Suprapubic skin (tissue), 4 donors: ENCODE measurements around the gene CBX3. TPM values are rescaled to one million over a fixed set of nuclear protein-coding genes. Genes with fewer than 3 reads are reported as not detected.
"Not testable (repeated sequence)": the region's sequence is repeated elsewhere in the genome, so short reads cannot be mapped to it uniquely, and the experiment has no call there.

Source experiments
- DNase-seq, 2 donors: peaks; one replicate each; pipeline ENCODE4 v3.0.0-alpha.2; 2019; ENCODE audit warnings: low spot score in 2 of 2
- H3K27ac ChIP-seq: fragments of 200-600 bp; sonication (generic); one replicate; pipeline ENCODE4 v1.5.1; 2019
- H3K27me3 ChIP-seq: fragments of 200-600 bp; sonication (generic); one replicate; pipeline ENCODE4 v1.5.1; 2019
- H3K36me3 ChIP-seq: fragments of 200-600 bp; sonication (generic); one replicate; pipeline ENCODE4 v1.5.1; 2019
- H3K4me1 ChIP-seq: fragments of 200-600 bp; sonication (generic); one replicate; pipeline ENCODE4 v1.5.1; 2019
- H3K4me3 ChIP-seq: fragments of 200-600 bp; sonication (generic); one replicate; pipeline ENCODE4 v1.5.1; 2019; ENCODE audit warnings: mild to moderate bottlenecking
- H3K9me3 ChIP-seq: fragments of 200-600 bp; sonication (generic); one replicate; pipeline ENCODE4 v1.5.1; 2019
- CTCF ChIP-seq, 2 donors: fragments of 200-600 bp in 1 of 2; fragments of 450-650 bp in 1 of 2; sonication (generic) in 1 of 2; IDR thresholded peaks; one replicate each; pipeline ENCODE4 v1.5.1; 2016 to 2019; ENCODE audit warnings: antibody characterized with exemption in 2 of 2, mild to moderate bottlenecking in 1 of 2, moderate library complexity in 1 of 2
- EP300 ChIP-seq: sonication (generic); formaldehyde crosslinking; IDR thresholded peaks from one replicate; pipeline ENCODE4 v1.6.1; 2017; ENCODE audit warnings: antibody characterized with exemption
- POLR2A ChIP-seq, 2 donors: fragments of 450-650 bp; IDR thresholded peaks; one replicate each; pipeline ENCODE4 v1.6.1; 2017; ENCODE audit warnings: antibody characterized with exemption in 2 of 2, mild to moderate bottlenecking in 2 of 2, moderate library complexity in 2 of 2
- POLR2AphosphoS5 ChIP-seq, 3 donors: sonication (generic); formaldehyde crosslinking; IDR thresholded peaks; one replicate each; pipeline ENCODE4 v1.6.1; 2017; ENCODE audit warnings: antibody characterized with exemption in 3 of 3
- WGBS: methylation state at CpG from one replicate; pipeline ENCODE4 v1.1.5; 2018; 5-methylcytosine and 5-hydroxymethylcytosine counted together
- total RNA-seq, 4 donors: library from RNA; depleted of rRNA; stranded (reverse); fragments of >200 nt; gene quantifications; one replicate each; pipeline ENCODE4 v1.1.0, GENCODE V29; 2016

The CBX3 gene
- total RNA-seq, 4 donors from 2014 or later: 42.3 to 81.7 (median 44.7) TPM

DNA sequence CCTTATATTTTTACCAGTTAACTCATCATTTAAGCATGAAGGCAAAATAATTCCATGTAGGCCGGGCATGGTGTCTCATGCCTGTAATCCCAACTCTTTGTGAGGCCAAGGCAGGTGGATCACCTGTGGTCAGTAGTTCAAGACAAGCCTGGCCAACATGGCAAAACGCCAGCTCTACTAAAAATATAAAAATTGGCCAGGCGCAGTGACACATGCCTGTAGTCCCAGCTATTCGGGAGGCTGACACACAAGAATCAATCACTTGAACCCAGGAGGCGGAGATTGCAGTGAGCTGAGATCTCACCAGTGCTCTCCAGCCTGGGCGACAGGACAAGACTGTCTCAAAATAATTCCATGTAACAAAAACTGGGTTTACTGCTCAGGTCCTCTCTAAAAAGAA is 19.3 kb upstream of the CBX3 start:
- Histone ChIP-seq H3K36me3 (peaks cover 7% of the 10 kb centered on the region), H3K27ac (no peak overlapping the region), H3K9me3 (no peaks in the 10 kb centered on the region), H3K27me3 (no peaks in the 10 kb centered on the region), H3K4me1 (no peaks in the 10 kb centered on the region), H3K4me3 (no peak overlapping the region)
- 72% methylated on average over 6 of the region's 6 CpGs for WGBS
- no peak for DNase-seq
- no peak for TF ChIP-seq CTCF (IDR thresholded peaks at IDR 0.05)
- TF ChIP-seq EP300: no peak
- TF ChIP-seq POLR2A (IDR thresholded peaks at IDR 0.05): no peak
- no peak for TF ChIP-seq POLR2AphosphoS5 (IDR thresholded peaks at IDR 0.05)

- DNase-seq: no peak
- no peaks in the 10 kb centered on the region for H3K4me1 ChIP-seq
Observed at GRCh38 chr7:26182706-26183105, 18.8 kb upstream of the CBX3 start.

DNA sequence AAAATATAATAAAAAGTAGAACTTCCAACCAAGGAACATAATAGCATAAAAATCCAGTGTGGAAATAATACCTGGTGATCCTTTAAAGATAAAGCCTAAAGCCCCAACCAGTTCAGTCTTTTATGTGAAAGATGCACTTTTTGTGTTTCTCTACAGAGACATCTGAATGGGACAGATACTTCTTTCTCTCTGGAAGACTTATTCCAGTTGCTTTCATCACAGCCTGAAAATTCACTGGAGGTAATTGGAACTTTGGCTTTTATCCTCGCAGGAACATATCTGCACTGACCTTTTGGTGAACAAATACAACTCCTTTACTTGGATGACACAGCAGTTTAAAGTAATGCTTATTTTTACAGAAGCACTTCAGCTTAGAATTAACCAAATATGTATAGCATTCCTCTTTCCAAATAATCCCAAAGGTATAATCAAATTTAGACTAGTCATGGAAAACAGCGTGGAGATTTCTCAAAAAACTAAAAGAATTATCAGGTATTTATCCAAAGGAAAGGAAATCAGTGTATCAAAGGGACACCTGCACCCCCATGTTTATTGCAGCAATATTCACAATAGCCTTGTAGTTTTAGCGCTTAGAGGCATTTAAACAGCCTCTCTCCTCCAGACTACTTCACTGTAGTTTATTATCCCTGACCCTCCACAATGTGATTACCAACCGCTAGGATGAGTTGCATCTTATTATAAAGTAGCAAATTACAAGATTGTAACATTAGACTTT is 17.8 kb upstream of the CBX3 start:
- DNase-seq: no peak

More at GRCh38 chr7:26182706-26183105, 18.8 kb upstream of the CBX3 start:
- Histone ChIP-seq H3K27ac (no peak overlapping the region), H3K4me3 (no peak overlapping the region), H3K9me3 (no peaks in the 10 kb centered on the region), H3K27me3 (no peaks in the 10 kb centered on the region), H3K36me3 (peaks cover 7% of the 10 kb centered on the region)
- 77% methylated on average over 8 of the region's 8 CpGs for WGBS
- TF ChIP-seq CTCF (IDR thresholded peaks at IDR 0.05): no peak
- TF ChIP-seq POLR2AphosphoS5 (IDR thresholded peaks at IDR 0.05): no peak
- no peak for TF ChIP-seq EP300

DNA sequence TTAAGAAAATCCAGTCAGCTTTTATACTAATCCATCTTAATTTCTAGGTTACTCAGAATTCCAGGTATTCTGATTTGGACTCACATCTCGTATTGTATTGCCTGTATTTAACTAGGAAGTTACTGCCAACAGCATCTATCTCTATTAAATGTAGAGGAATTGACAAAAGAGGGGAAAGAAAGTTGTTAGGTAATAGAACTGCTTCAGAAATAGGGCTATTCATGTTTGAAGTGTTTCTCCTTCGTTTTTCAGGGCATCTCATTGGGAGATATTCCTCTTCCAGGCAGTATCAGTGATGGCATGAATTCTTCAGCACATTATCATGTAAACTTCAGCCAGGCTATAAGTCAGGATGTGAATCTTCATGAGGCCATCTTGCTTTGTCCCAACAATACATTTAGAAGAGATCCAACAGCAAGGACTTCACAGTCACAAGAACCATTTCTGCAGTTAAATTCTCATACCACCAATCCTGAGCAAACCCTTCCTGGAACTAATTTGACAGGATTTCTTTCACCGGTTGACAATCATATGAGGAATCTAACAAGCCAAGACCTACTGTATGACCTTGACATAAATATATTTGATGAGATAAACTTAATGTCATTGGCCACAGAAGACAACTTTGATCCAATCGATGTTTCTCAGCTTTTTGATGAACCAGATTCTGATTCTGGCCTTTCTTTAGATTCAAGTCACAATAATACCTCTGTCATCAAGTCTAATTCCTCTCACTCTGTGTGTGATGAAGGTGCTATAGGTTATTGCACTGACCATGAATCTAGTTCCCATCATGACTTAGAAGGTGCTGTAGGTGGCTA is 17.1 kb upstream of the CBX3 start:
- not testable (repeated sequence) for H3K27me3 ChIP-seq, H3K27ac ChIP-seq, H3K9me3 ChIP-seq, DNase-seq, H3K4me1 ChIP-seq, H3K4me3 ChIP-seq
- H3K36me3 ChIP-seq: peaks cover 19% of the 10 kb centered on the region
- WGBS: 57% methylated on average over 4 of the region's 4 CpGs

More for the DNA sequence above, 17.8 kb upstream of the CBX3 start:
- Histone ChIP-seq H3K27me3 (no peaks in the 10 kb centered on the region), H3K4me1 (no peaks in the 10 kb centered on the region), H3K4me3 (no peak overlapping the region), H3K9me3 (no peaks in the 10 kb centered on the region), H3K36me3 (peaks cover 11% of the 10 kb centered on the region), H3K27ac (no peak overlapping the region)
- TF ChIP-seq EP300 (no peak), CTCF (IDR thresholded peaks at IDR 0.05) (no peak), POLR2A (IDR thresholded peaks at IDR 0.05) (no peak), POLR2AphosphoS5 (IDR thresholded peaks at IDR 0.05) (no peak)
- WGBS: 65% methylated on average over 4 of the region's 4 CpGs

GRCh38 chr7:26185131-26185843 is 16.3 kb upstream of the CBX3 start:
- Histone ChIP-seq H3K36me3 (peaks cover 26% of the 10 kb centered on the region), H3K9me3 (no peaks in the 10 kb centered on the region), H3K4me3 (no peak overlapping the region), H3K27ac (no peak overlapping the region), H3K4me1 (no peaks in the 10 kb centered on the region), H3K27me3 (no peaks in the 10 kb centered on the region)
- WGBS: 88% methylated on average over 10 of the region's 10 CpGs
- no peak for DNase-seq
- no peak for TF ChIP-seq CTCF (IDR thresholded peaks at IDR 0.05)
- no peak for TF ChIP-seq POLR2AphosphoS5 (IDR thresholded peaks at IDR 0.05)
- TF ChIP-seq POLR2A (IDR thresholded peaks at IDR 0.05): no peak
- TF ChIP-seq EP300: no peak
